ENCODE data around the gene ADCY7.

GRCh38 chr16:50270510-50271147 is 4.3 kb downstream of the ADCY7 start:
- TF ChIP-seq ELF4 (CRISPR knock-in tag; IDR thresholded peaks at IDR 0.05; ENCODE audit: low read depth) (no peak), CTCF (IDR thresholded peaks at IDR 0.05) (no peak), JUN (CRISPR knock-in tag; IDR thresholded peaks at IDR 0.05) (no peak), HMGXB4 (CRISPR knock-in tag; IDR thresholded peaks at IDR 0.05) (no peak), USF1 (CRISPR knock-in tag; IDR thresholded peaks at IDR 0.05) (no peak), GABPB1 (CRISPR knock-in tag; IDR thresholded peaks at IDR 0.05) (no peak), ZNF317 (CRISPR knock-in tag; IDR thresholded peaks at IDR 0.05; ENCODE audit: borderline replicate concordance, low read depth) (no peak), ATF1 (CRISPR knock-in tag; IDR thresholded peaks at IDR 0.05) (no peak), ATF6 (CRISPR knock-in tag; IDR thresholded peaks at IDR 0.05) (no peak)

All from WTC11 (cell line).